ENCODE data around the gene CAMK1D. TPM values are rescaled to one million over a fixed set of nuclear protein-coding genes. Genes with fewer than 3 reads are reported as not detected.

Gene CAMK1D
- total and polyA plus RNA-seq, 9 donors: 1.9 to 7.4 (median 3.9) TPM

Other genes with a start within 250 kb of the CAMK1D start
- 5.1 TPM for gene SEC61A2, start 219.9 kb upstream of the CAMK1D start, total RNA-seq
- gene SEC61A2, start 219.9 kb upstream of the CAMK1D start, polyA plus RNA-seq (ENCODE audit: insufficient read depth in 1 of 8, insufficient read length in 8 of 8, low replicate concordance in 1 of 8): 10 to 100 TPM in 4 of 8 donors, 1 to 10 TPM in 4; 9.3 to 13.7 (median 9.8) TPM
- 24.2 TPM for gene NUDT5, start 153.7 kb upstream of the CAMK1D start, total RNA-seq
- gene NUDT5, start 153.7 kb upstream of the CAMK1D start, polyA plus RNA-seq (ENCODE audit: insufficient read depth in 1 of 8, insufficient read length in 8 of 8, low replicate concordance in 1 of 8): 10 to 100 TPM; 21.6 to 33.7 (median 23.9) TPM
- 60.2 TPM for gene CDC123, start 153.4 kb upstream of the CAMK1D start, total RNA-seq
- 10 to 100 TPM; 75.3 to 97.7 (median 90.4) TPM for gene CDC123, start 153.4 kb upstream of the CAMK1D start, polyA plus RNA-seq (ENCODE audit: insufficient read depth in 1 of 8, insufficient read length in 8 of 8, low replicate concordance in 1 of 8)